ENCODE measurements around the gene CPNE4.
"Not testable (repeated sequence)": the region's sequence is repeated elsewhere in the genome, so short reads cannot be mapped to it uniquely, and the experiment has no call there.

CPNE4 gene

DNA sequence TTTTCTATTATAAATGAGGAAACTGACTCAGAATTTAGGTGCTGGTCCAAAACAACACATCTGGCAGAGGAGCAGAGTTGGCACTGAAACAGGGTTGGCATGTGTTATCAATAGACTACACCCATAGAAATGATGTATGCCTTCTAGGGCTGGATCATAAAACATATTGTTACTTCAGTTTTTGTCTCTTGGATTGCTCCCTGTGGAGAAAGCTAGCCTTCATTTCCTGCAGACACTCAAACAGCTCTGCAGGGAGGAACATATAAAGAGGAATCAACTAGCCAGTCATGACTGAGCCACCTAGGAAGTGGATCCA, 531.5 kb downstream of the CPNE4 start:
- no peak for DNase-seq

DNA sequence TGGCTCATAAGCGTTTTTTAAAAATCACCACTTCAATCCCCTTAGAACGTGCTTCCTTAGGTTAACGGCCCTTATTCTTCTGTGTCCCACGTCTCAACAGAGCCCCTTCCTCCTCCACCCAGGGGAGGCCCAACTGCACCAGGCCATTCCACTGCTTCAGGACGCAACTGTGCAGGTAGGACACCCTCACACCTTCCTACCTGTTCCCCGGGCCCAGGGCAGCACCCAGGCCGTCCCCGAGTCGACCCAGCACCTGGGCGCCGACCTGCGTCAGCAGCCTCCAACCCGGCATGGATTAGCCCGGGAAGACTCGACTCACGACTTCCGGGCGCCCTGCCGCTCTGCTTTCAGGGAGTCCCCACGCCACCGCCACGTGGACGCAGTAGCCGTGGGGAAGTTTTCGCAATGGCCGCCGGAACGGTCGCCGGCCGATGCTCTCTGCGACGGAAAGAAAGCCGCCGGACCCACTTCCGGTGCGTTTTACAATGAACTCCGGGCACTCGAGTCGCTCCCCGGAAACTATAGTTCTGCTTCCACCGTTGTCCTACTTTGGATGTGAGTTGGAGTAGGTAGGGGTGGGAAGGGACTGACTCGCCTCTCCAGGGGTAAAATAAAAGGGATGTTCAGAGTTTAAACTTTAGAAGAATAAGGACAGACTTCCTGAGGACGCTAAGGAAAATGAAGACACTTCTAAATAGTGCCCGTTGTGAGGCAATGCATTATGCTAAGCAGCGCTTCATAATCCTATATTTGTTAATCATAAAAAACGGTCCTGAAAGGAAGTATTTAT, 532.1 kb downstream of the CPNE4 start, which contains the start of gene MRPL3:
MRPL3 (minus strand) TSS at position 442 of the 790 bp plus-strand sequence; CDS start at position 292, 150 bp downstream.
- DNase-seq, result peak; percentile 63

DNA sequence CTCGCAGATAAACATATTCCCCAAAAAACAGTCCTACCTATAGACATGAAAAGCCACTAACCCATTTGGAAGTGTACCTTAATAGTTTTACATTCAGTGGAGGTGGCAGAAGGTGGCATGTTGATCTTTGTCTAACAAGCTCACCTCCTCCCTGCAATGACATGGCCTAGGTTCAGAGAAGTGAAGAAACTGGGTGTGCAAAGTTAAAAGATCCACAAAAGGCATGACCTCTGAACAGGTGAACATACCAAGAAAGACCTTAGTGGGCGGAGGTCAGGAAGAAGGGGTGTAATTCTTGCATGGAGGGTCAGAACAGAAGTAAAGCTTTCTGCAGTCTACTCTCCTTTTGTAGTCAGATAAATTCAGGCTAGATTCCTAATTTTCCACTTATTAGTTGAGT, 532.9 kb downstream of the CPNE4 start:
- DNase-seq, result no peak

DNA sequence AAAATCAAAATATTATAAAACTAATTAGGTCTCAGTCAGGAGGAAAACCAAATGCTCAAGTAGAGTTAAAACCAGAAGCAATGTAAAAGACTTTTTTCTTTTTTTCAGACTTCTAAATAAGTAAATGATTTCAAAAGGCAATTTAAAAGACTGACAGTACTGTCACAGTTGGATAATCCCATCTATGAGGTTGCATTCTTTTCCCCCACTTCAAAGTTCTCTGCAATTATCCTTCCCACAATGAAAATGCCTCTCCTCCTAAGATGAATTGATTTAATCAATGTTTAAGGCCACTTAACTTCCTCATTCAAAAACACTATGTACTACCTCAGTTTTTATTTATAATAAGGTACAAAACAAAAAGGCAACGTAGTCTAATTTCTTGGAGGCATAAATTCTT, 540.1 kb downstream of the CPNE4 start:
- DNase-seq, result peak; percentile 43

DNA sequence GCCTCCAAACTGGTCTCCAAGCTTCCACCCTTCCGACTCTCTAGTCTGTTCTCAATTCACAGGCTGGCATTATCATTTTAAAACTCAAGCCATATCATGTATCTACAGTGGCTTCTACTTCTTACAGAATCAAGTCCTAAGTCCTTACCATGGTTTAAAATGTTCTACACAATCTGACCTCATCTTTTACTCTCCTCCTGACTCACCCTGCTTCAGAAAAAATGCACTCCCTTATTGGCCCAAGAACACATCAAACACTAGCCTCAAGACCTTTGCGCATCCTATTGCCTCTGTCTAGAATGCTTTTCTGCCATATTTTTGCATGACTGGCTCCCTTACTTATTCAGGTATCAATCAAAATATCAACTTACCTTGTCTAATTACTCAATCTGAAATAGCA, 543.0 kb downstream of the CPNE4 start:
- DNase-seq, result no peak

DNA sequence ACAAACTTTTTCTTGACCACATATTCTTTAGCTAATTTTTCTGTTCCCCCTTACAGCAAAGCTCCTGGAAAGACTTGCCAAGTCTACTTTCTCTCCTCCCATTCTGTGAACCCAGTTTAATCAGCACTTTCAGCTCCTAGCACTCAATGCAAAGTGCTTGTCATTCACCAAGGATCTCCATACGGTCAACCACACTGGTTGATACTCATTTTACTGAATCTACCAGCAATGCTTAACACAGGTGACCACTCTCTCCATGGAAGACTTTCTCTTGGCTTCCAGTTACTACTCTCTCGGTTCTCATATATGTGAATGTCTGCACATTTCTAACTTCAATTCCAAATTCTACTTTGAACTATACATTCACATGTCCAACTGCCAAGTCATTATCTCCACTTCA, 543.7 kb downstream of the CPNE4 start:
- no peak for DNase-seq

DNA sequence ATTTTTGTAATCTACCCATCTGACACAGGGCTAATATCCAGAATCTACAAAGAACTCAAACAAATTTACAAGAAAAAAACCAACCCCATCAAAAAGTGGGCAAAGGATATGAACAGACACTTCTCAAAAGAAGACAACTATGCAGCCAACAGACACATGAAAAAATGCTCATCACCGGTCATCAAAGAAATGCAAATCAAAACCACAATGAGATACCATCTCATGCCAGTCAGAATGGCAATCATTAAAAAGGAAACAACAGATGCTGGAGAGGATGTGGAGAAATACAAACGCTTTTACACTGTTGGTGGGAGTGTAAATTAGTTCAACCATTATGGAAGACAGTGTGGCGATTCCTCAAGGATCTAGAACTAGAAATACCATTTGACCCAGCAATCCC, 548.3 kb downstream of the CPNE4 start:
- DNase-seq, result not testable (repeated sequence)

DNA sequence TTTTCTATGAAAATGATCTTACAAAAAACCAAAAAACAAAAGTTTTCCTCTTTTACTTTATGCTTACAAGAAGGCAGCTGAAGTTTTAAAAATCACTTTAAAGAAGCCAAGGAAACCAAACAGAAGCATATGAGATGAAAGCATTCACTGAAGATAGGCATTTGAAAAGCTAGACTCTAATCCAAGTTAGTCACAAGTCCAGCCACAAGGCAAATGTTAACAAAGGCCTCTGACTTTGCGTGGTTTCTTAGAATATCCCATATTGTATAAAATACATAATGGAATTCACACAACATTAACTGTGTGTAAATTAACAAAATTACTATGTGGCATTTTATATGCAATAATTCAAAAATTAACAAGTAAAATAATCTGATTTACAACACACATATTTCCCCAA, 549.7 kb downstream of the CPNE4 start:
- DNase-seq, result no peak

DNA sequence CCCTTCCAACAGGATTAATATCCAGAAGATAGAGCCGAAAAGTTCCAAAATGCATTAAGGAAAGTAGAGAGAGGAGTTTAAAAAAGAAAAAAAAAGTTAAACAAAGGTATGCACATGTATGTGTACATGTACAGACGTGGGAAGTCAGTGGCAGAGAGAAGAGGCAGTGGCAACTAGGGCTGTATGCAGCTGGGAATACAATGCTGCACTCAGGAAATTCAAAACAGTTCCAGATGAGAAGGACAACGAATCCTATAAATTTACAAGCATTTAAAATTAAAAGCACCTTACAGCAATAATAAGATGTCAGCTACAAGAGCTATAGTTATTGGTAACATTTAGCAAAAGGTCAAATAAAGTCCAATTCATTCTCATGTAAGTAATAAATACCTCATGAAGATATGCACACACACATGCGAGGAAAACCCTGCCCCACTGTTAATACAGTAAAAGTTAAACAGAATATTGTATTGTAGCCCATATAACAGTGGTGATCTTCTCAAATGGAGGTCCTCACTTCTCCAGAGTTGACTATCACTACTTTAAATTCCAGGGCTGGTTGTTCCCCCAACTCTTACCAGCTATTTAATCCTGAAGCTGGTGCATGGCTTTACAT, 550.2 kb downstream of the CPNE4 start:
- no peak for DNase-seq
